Neuronal stem cell (in vitro differentiated cells): ENCODE data around the gene YIPF5.

Experiments used
- DNase-seq: peaks from one replicate; pipeline ENCODE4 v3.0.0-alpha.2; 2013; ENCODE audit warnings: low spot score
- H2AFZ ChIP-seq: one replicate; pipeline ENCODE4 v1.6.1; 2013; ENCODE audit warnings: mild to moderate bottlenecking, low read length, inconsistent platforms
- H2AK5ac ChIP-seq: 2 replicates; pipeline ENCODE4 v1.6.1; 2013; ENCODE audit warnings: low read depth, mild to moderate bottlenecking, inconsistent platforms, low read length, moderate library complexity, mixed read lengths
- H2BK120ac ChIP-seq: 2 replicates; pipeline ENCODE4 v1.6.1; 2013; ENCODE audit warnings: low read depth, mild to moderate bottlenecking, inconsistent platforms, low read length, moderate library complexity, mixed read lengths
- H2BK12ac ChIP-seq: one replicate; pipeline ENCODE4 v1.6.1; 2013; ENCODE audit warnings: low read length, inconsistent platforms
- H2BK15ac ChIP-seq: 2 replicates; pipeline ENCODE4 v1.6.1; 2013; ENCODE audit warnings: mild to moderate bottlenecking, low read length, inconsistent platforms, mixed read lengths
- H2BK5ac ChIP-seq: one replicate; pipeline ENCODE4 v1.6.1; 2013; ENCODE audit warnings: inconsistent platforms, mild to moderate bottlenecking, low read length, moderate library complexity
- H3K14ac ChIP-seq: one replicate; pipeline ENCODE4 v1.6.1; 2013; ENCODE audit warnings: low read length, inconsistent platforms
- H3K18ac ChIP-seq: 2 replicates; pipeline ENCODE4 v1.6.1; 2013; ENCODE audit warnings: low read length, inconsistent platforms
- H3K23ac ChIP-seq: 2 replicates; pipeline ENCODE4 v1.6.1; 2013; ENCODE audit warnings: low read depth, mild to moderate bottlenecking, mixed read lengths, low read length, inconsistent platforms; ENCODE audit not compliant: poor library complexity
- H3K27ac ChIP-seq: replicated peaks from 3 replicates; pipeline ENCODE4 v1.5.1; 2013; ENCODE audit warnings: low read length, inconsistent platforms
- H3K27me3 ChIP-seq, 3 experiments: 2 replicates each; pipeline ENCODE4 v1.6.1; 2013; ENCODE audit warnings: low read length in 3 of 3, mild to moderate bottlenecking in 2 of 3, inconsistent platforms in 1 of 3, low read depth in 1 of 3, mixed read lengths in 1 of 3, moderate library complexity in 1 of 3; ENCODE audit not compliant: control insufficient read depth in 3 of 3, insufficient read depth in 3 of 3
- H3K36me3 ChIP-seq, 2 donors: replicated peaks in 1 of 2; 2 replicates each; pipeline ENCODE4 v1.6.1; 2013; ENCODE audit warnings: low read length in 2 of 2; ENCODE audit not compliant: control insufficient read depth in 2 of 2, insufficient read depth in 2 of 2
- H3K4ac ChIP-seq: 2 replicates; pipeline ENCODE4 v1.6.1; 2013; ENCODE audit warnings: inconsistent platforms, mild to moderate bottlenecking, low read length, moderate library complexity
- H3K4me1 ChIP-seq, 2 donors: 1 replicate in 1 of 2; 2 replicates in 1 of 2; pipeline ENCODE4 v1.6.1; 2013; ENCODE audit warnings: low read length in 2 of 2, low read depth in 1 of 2; ENCODE audit not compliant: control insufficient read depth in 2 of 2, insufficient read depth in 1 of 2
- H3K4me2 ChIP-seq: one replicate; pipeline ENCODE4 v1.6.1; 2013; ENCODE audit warnings: mild to moderate bottlenecking, low read length, inconsistent platforms; ENCODE audit not compliant: insufficient read depth, poor library complexity, severe bottlenecking
- H3K4me3 ChIP-seq, 2 donors: 2 replicates each; pipeline ENCODE4 v1.5.1; 2013; ENCODE audit warnings: low read length in 2 of 2, mild to moderate bottlenecking in 2 of 2, inconsistent platforms in 1 of 2, moderate library complexity in 1 of 2
- H3K79me1 ChIP-seq: one replicate; pipeline ENCODE4 v1.6.1; 2013; ENCODE audit warnings: low read depth, mild to moderate bottlenecking, inconsistent platforms, low read length, moderate library complexity
- H3K9ac ChIP-seq: one replicate; pipeline ENCODE4 v1.6.1; 2013; ENCODE audit warnings: mild to moderate bottlenecking, low read depth, low read length, inconsistent platforms; ENCODE audit not compliant: poor library complexity
- H3K9me3 ChIP-seq, 2 donors: replicated peaks in 1 of 2; 2 replicates each; pipeline versions ENCODE3 to v1.6.1; 2013; ENCODE audit warnings: low read length in 2 of 2, mild to moderate bottlenecking in 2 of 2, inconsistent platforms in 1 of 2, low read depth in 1 of 2, mixed read lengths in 1 of 2, moderate library complexity in 1 of 2; ENCODE audit not compliant: control insufficient read depth in 2 of 2, insufficient read depth in 1 of 2
- H4K8ac ChIP-seq: one replicate; pipeline ENCODE4 v1.6.1; 2013; ENCODE audit warnings: low read depth, mild to moderate bottlenecking, inconsistent platforms, low read length, moderate library complexity
- H4K91ac ChIP-seq: one replicate; pipeline ENCODE4 v1.6.1; 2013; ENCODE audit warnings: low read length, low read depth, mild to moderate bottlenecking, inconsistent platforms; ENCODE audit not compliant: poor library complexity
- WGBS, 2 donors: extraction: QIAGEN DNeasy Blood & Tissue Kit; methylation state at CpG; one replicate each; pipeline ENCODE4 v1.1.7; 2013; ENCODE audit warnings: missing lambda C conversion rate in 2 of 2, mixed read lengths in 1 of 2; ENCODE audit not compliant: insufficient read length in 2 of 2, insufficient replicate concordance in 1 of 2; ENCODE audit errors: extremely low coverage in 2 of 2; 5-methylcytosine and 5-hydroxymethylcytosine counted together

YIPF5 gene

GRCh38 chr5:144202726-144203125, 32.3 kb upstream of the YIPF5 start:
- Histone ChIP-seq H3K14ac (no peak overlapping the region), H3K4me1 (peaks cover 4 to 5% of the 10 kb centered on the region in 2 donors), H2AK5ac (no peak overlapping the region), H3K36me3 (no peaks in the 10 kb centered on the region), H4K91ac (no peak overlapping the region), H2AFZ (no peak overlapping the region), H2BK5ac (no peak overlapping the region), H3K79me1 (no peaks in the 10 kb centered on the region), H3K4me3 (no peak overlapping the region), H3K27me3 (peaks cover 0 to 34% (median 2%) of the 10 kb centered on the region in 3 experiments), H3K4ac (no peak overlapping the region), H3K4me2 (no peak overlapping the region), H2BK120ac (no peak overlapping the region), H2BK12ac (no peak overlapping the region), H2BK15ac (no peak overlapping the region), H3K9ac (no peak overlapping the region), H3K9me3 (no peaks in the 10 kb centered on the region), H4K8ac (no peak overlapping the region), H3K27ac (no peak overlapping the region), H3K18ac (no peak overlapping the region), H3K23ac (no peak overlapping the region)
- no CpG with 5 or more reads among the region's 1 CpG for WGBS, 2 donors
- DNase-seq: no peak

GRCh38 chr5:144202072-144202471, 31.6 kb upstream of the YIPF5 start:
- no peaks in the 10 kb centered on the region for H3K79me1 ChIP-seq
- H3K4ac ChIP-seq: no peak overlapping the region
- no peak overlapping the region for H4K91ac ChIP-seq
- H2BK12ac ChIP-seq: no peak overlapping the region
- no peak overlapping the region for H3K9ac ChIP-seq
- H3K4me1 ChIP-seq: peaks cover 4 to 5% of the 10 kb centered on the region in 2 donors
- no peak overlapping the region for H2AK5ac ChIP-seq
- no peak overlapping the region for H3K4me3 ChIP-seq
- no peaks in the 10 kb centered on the region for H3K9me3 ChIP-seq
- H3K4me2 ChIP-seq: no peak overlapping the region
- H3K23ac ChIP-seq: no peak overlapping the region
- no peak for DNase-seq
- no peak overlapping the region for H3K18ac ChIP-seq
- H3K27ac ChIP-seq: no peak overlapping the region
- no peak overlapping the region for H3K14ac ChIP-seq
- no peak overlapping the region for H2BK5ac ChIP-seq
- H2AFZ ChIP-seq: no peak overlapping the region
- H2BK15ac ChIP-seq: no peak overlapping the region
- H3K27me3 ChIP-seq: peaks cover 0 to 30% (median 2%) of the 10 kb centered on the region in 3 experiments
- no peak overlapping the region for H2BK120ac ChIP-seq
- no CpG with 5 or more reads among the region's 10 CpGs for WGBS, 2 donors
- H3K36me3 ChIP-seq: no peaks in the 10 kb centered on the region
- no peak overlapping the region for H4K8ac ChIP-seq

GRCh38 chr5:144201588-144201987, 31.1 kb upstream of the YIPF5 start:
- no peak overlapping the region for H3K4me2 ChIP-seq
- peaks cover 0 to 25% (median 2%) of the 10 kb centered on the region in 3 experiments for H3K27me3 ChIP-seq
- no peak overlapping the region for H2BK15ac ChIP-seq
- no peak overlapping the region for H4K91ac ChIP-seq
- no peak overlapping the region for H3K18ac ChIP-seq
- H2AK5ac ChIP-seq: no peak overlapping the region
- H3K27ac ChIP-seq: no peak overlapping the region
- no peak overlapping the region for H3K4me3 ChIP-seq
- H3K14ac ChIP-seq: no peak overlapping the region
- H2BK5ac ChIP-seq: no peak overlapping the region
- no peak overlapping the region for H4K8ac ChIP-seq
- H3K4ac ChIP-seq: no peak overlapping the region
- H2AFZ ChIP-seq: no peak overlapping the region
- no peaks in the 10 kb centered on the region for H3K9me3 ChIP-seq
- DNase-seq: no peak
- H3K9ac ChIP-seq: no peak overlapping the region
- no peak overlapping the region for H2BK120ac ChIP-seq
- H2BK12ac ChIP-seq: no peak overlapping the region
- no peaks in the 10 kb centered on the region for H3K36me3 ChIP-seq
- WGBS, 2 donors: no CpG with 5 or more reads among the region's 5 CpGs
- no peaks in the 10 kb centered on the region for H3K79me1 ChIP-seq
- H3K23ac ChIP-seq: no peak overlapping the region
- peaks cover 4 to 5% of the 10 kb centered on the region in 2 donors for H3K4me1 ChIP-seq

- H2AFZ ChIP-seq: no peak overlapping the region
- no peak overlapping the region for H2BK15ac ChIP-seq
- no peak overlapping the region for H3K27ac ChIP-seq
- no peak overlapping the region for H3K9ac ChIP-seq
- no peak overlapping the region for H3K18ac ChIP-seq
- H4K91ac ChIP-seq: no peak overlapping the region
- no peak overlapping the region for H3K23ac ChIP-seq
- WGBS, 2 donors: no CpG with 5 or more reads among the region's 3 CpGs
- H3K36me3 ChIP-seq: no peaks in the 10 kb centered on the region
- H2BK5ac ChIP-seq: no peak overlapping the region
- no peak for DNase-seq
- no peak overlapping the region for H2BK120ac ChIP-seq
- no peaks in the 10 kb centered on the region for H3K27me3 ChIP-seq
- H3K4me1 ChIP-seq: no peaks in the 10 kb centered on the region
- no peak overlapping the region for H2BK12ac ChIP-seq
- no peaks in the 10 kb centered on the region for H3K79me1 ChIP-seq
- no peak overlapping the region for H3K14ac ChIP-seq
- no peaks in the 10 kb centered on the region for H3K9me3 ChIP-seq
- H3K4me2 ChIP-seq: no peak overlapping the region
- no peak overlapping the region for H3K4me3 ChIP-seq
- no peak overlapping the region for H2AK5ac ChIP-seq
- H3K4ac ChIP-seq: no peak overlapping the region
- H4K8ac ChIP-seq: no peak overlapping the region
These were observed 27.9 kb upstream of the YIPF5 start for GRCh38 chr5:144198386-144198785.
